Panc1 (cell line): ENCODE data around the gene MAGI1. TPM values are rescaled to one million over a fixed set of nuclear protein-coding genes. Genes with fewer than 3 reads are reported as not detected.
A peak's percentile ranks its signal among the peaks of the same experiment; 100 is the strongest.

ENCODE experiments used
- ATAC-seq: fragments of 200-7000 bp; cut with Tn5 transposase; 2 replicates; pipeline ENCODE4 v1.9.1; 2020; ENCODE audit warnings: mild to moderate bottlenecking, moderate library complexity
- BruUV-seq: library from RNA; stranded (reverse); fragments of 400-500 nt; replicated peaks from 2 replicates; lab custom pipeline; 2021; lab: Mats Ljungman, UMichigan
- CTCF ChIA-PET: fragments of 300-600 bp; sonication (Branson Sonifier 250); formaldehyde crosslinking; loops from one replicate; lab custom pipeline; 2022; ENCODE audit warnings: antibody characterized with exemption; lab: Charles Lee
- POLR2A ChIA-PET: fragments of 300-600 bp; sonication (Branson Sonifier 250); formaldehyde crosslinking; loops from one replicate; lab custom pipeline; 2022; ENCODE audit warnings: antibody characterized with exemption; lab: Charles Lee
- DNase-seq: peaks from one replicate; pipeline ENCODE4 v3.0.0-alpha.2; 2010; ENCODE audit warnings: low read depth, low spot score
- H3K27ac ChIP-seq: 2 replicates; pipeline ENCODE4 v1.5.1; 2011; ENCODE audit warnings: mild to moderate bottlenecking, low read length, inconsistent platforms
- H3K27me3 ChIP-seq: fragments of 200-500 bp; sonication (Bioruptor generic); 2 replicates; pipeline ENCODE4 v1.6.0; 2014; ENCODE audit warnings: low read length, inconsistent platforms; ENCODE audit not compliant: control insufficient read depth, insufficient read depth
- H3K36me3 ChIP-seq: fragments of 200-500 bp; sonication (Bioruptor generic); 2 replicates; pipeline ENCODE4 v1.5.1; 2014; ENCODE audit warnings: inconsistent platforms, mild to moderate bottlenecking, low read length, moderate library complexity; ENCODE audit not compliant: control insufficient read depth, insufficient read depth
- H3K4me1 ChIP-seq: 2 replicates; pipeline ENCODE4 v1.5.1; 2011; ENCODE audit warnings: inconsistent platforms, mild to moderate bottlenecking, low read length, moderate library complexity; ENCODE audit not compliant: control insufficient read depth, insufficient read depth
- H3K4me3 ChIP-seq, 2 experiments: 2 replicates each; pipeline ENCODE4 v1.5.1; 2011 to 2012; ENCODE audit warnings: low read depth in 2 of 2, low read length in 2 of 2, mild to moderate bottlenecking in 2 of 2, inconsistent platforms in 1 of 2, moderate library complexity in 1 of 2
- H3K9me3 ChIP-seq: fragments of 200-500 bp; sonication (Bioruptor generic); 2 replicates; pipeline ENCODE4 v1.5.1; 2014; ENCODE audit warnings: low read depth, mild to moderate bottlenecking, inconsistent platforms, low read length, moderate library complexity; ENCODE audit not compliant: control insufficient read depth, insufficient read depth
- POLR2AphosphoS5 ChIP-seq: IDR thresholded peaks from 2 replicates; pipeline ENCODE4 v1.6.1; 2012; ENCODE audit warnings: mild to moderate bottlenecking, low read depth, low read length, moderate library complexity
- REST ChIP-seq, 2 experiments: IDR thresholded peaks; 2 replicates each; pipeline ENCODE4 v1.6.1; 2011 to 2012; ENCODE audit warnings: low read depth in 2 of 2, control low read depth in 1 of 2, low read length in 1 of 2, mild to moderate bottlenecking in 1 of 2, moderate library complexity in 1 of 2; ENCODE audit not compliant: insufficient read depth in 1 of 2
- SIN3A ChIP-seq: IDR thresholded peaks from 2 replicates; pipeline ENCODE4 v1.6.1; 2012; ENCODE audit warnings: low read depth, mild to moderate bottlenecking, low read length, moderate library complexity, borderline replicate concordance; ENCODE audit not compliant: insufficient read depth
- TCF7L2 ChIP-seq: IDR thresholded peaks from 2 replicates; pipeline ENCODE4 v1.6.1; 2011; ENCODE audit warnings: mild to moderate bottlenecking, low read depth, low read length, inconsistent platforms
- in situ Hi-C: cut with HindIII; loops from 2 replicates; pipeline ENCODE4 v1.10.0; 2016; ENCODE audit warnings: low sequenced_read_pairs, low pct_unique_long_range_greater_than_20kb
- intact Hi-C: fragments of 100-400 bp; cut with micrococcal nuclease; formaldehyde crosslinking; loops from one replicate; pipeline ENCODE4 v1.10.0; 2022; ENCODE audit not compliant: unreplicated experiment
- total RNA-seq: library from RNA; stranded (reverse); gene quantifications from one replicate; pipeline ENCODE4 v1.2.1, GENCODE V29; 2021; ENCODE audit not compliant: unreplicated experiment
- TF ChIP-seq, protein P1 (sequence below): fragments of 450-650 bp; IDR thresholded peaks from 2 replicates; pipeline ENCODE4 v1.5.1; 2017; ENCODE audit warnings: mild to moderate bottlenecking

MAGI1 gene
- total RNA-seq, 1 experiment from 2014 or later = 9.5 TPM

DNA sequence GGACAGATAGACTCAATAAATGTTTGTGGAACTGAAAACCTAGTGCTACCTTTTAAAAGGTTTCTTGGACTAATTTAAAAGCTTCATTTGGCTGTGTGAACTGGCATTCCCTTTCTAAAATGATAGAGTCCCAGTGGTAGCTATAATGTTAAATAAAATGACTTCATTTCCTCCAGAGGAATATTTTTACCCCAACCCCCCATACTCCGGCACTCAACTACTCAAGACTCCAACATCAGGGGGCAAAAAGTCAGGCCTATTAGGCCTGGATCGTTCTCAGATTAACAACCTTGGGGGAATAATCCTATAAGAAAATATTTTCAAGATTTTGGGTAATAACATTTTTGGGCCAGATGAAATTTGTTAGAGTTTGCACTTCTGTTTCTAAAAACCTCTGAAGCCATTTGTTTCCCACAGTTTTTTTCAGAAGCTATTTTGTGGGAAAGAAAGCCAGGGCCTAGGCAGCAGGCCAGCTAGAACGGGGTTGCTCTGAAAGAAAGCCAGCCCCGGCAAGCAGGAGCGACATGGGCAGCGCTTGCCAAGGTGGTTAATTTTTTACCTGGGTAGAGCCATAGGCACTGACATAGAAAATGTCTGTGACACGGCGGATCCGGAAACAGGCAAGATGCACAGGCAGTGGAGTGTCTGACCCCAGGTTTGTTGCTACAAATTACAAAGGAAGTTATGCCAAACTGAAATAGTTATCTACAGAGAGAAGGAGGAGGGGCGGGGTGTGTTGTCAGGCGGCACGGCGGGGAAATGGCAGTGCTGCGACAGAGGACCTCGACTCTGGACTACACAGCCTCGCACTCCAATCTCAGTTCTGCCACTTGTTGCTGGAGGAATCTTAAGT, 84.6 kb downstream of the MAGI1 start:
- BruUV-seq = no TSS peak
- no peaks in the 10 kb centered on the region for H3K36me3 ChIP-seq
- peak overlapping the region; percentile 34; the same call in 1 of the 2 replicates for H3K27ac ChIP-seq
- DNase-seq (no peak), ATAC-seq (no peak)
- H3K27me3 ChIP-seq = no peaks in the 10 kb centered on the region
- no peaks in the 10 kb centered on the region for H3K9me3 ChIP-seq
- TF ChIP-seq SIN3A (no peak), POLR2AphosphoS5 (no peak), TCF7L2 (no peak), REST (IDR thresholded peaks at IDR 0.05; ENCODE audit: insufficient read depth in 1 of 2, low read depth in 2 of 2, low read length in 1 of 2) (no peak)
- TF ChIP-seq, protein P1, sequence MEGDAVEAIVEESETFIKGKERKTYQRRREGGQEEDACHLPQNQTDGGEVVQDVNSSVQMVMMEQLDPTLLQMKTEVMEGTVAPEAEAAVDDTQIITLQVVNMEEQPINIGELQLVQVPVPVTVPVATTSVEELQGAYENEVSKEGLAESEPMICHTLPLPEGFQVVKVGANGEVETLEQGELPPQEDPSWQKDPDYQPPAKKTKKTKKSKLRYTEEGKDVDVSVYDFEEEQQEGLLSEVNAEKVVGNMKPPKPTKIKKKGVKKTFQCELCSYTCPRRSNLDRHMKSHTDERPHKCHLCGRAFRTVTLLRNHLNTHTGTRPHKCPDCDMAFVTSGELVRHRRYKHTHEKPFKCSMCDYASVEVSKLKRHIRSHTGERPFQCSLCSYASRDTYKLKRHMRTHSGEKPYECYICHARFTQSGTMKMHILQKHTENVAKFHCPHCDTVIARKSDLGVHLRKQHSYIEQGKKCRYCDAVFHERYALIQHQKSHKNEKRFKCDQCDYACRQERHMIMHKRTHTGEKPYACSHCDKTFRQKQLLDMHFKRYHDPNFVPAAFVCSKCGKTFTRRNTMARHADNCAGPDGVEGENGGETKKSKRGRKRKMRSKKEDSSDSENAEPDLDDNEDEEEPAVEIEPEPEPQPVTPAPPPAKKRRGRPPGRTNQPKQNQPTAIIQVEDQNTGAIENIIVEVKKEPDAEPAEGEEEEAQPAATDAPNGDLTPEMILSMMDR = no peak
- CTCF ChIA-PET = no interaction called here
- in situ Hi-C loops = no loop called here
- no peak overlapping the region for H3K4me3 ChIP-seq
- intact Hi-C loops = no loop called here
- POLR2A ChIA-PET = no interaction called here
- peaks cover 15% of the 10 kb centered on the region for H3K4me1 ChIP-seq

DNA sequence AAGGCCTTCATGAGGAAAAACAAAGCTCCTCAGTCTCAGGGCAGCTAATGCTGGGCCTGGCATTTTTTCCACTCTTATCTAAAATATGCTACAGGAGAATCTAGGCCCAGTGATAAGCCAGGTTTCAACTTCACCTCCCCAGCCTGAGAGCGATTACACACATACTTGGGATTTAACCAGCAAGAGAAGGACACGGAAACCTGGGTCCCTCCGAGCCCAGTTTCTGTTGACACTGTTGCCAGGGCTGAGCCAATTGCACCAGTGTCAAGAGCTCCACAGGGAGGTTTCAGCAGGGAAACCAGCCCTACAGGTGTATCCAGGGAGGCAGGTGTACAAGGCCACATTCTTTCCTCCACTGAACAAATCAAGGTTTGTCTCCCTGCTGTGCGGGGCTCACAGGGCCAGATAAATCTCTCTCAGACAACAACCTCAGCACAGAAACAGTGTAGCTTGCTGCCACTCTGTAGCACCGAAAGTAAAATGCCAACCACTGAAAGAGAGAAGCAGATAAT, 85.4 kb downstream of the MAGI1 start:
- DNase-seq (no peak), ATAC-seq (peak; percentile 58; the same call in 1 of the 2 replicates)
- ChIA-PET POLR2A (no interaction called here), CTCF (no interaction called here)
- H3K27ac ChIP-seq = no peak overlapping the region
- no peaks in the 10 kb centered on the region for H3K36me3 ChIP-seq
- no TSS peak for BruUV-seq
- H3K4me1 ChIP-seq = peaks cover 15% of the 10 kb centered on the region
- H3K4me3 ChIP-seq = no peak overlapping the region
- in situ Hi-C loops = no loop called here
- H3K27me3 ChIP-seq = no peaks in the 10 kb centered on the region
- H3K9me3 ChIP-seq = no peaks in the 10 kb centered on the region
- TF ChIP-seq POLR2AphosphoS5 = no peak
- no peak for TF ChIP-seq REST (IDR thresholded peaks at IDR 0.05; ENCODE audit: insufficient read depth in 1 of 2, low read depth in 2 of 2, low read length in 1 of 2)
- TF ChIP-seq SIN3A = no peak
- no peak for TF ChIP-seq TCF7L2
- TF ChIP-seq, protein P1 = no peak
- intact Hi-C loops = no loop called here
